Erythroblast (primary cell): ENCODE measurements around the gene RAB11FIP4.

Source experiments
- GATA1 ChIP-seq: IDR thresholded peaks from 2 replicates; pipeline ENCODE4 v1.6.1; 2011; ENCODE audit warnings: low read depth, mild to moderate bottlenecking, control low read depth, low read length, moderate library complexity
- POLR2A ChIP-seq: IDR thresholded peaks from 2 replicates; pipeline ENCODE4 v1.6.1; 2011; ENCODE audit warnings: mild to moderate bottlenecking, low read length

- TF ChIP-seq POLR2A (no peak), GATA1 (no peak)
These were observed 176.6 kb downstream of the RAB11FIP4 start for GRCh38 chr17:31568121-31568520.
